HG02642 (cell line): ENCODE data around the gene SET.
A peak's percentile ranks its signal among the peaks of the same experiment; 100 is the strongest.
"Not testable (repeated sequence)": the region's sequence is repeated elsewhere in the genome, so short reads cannot be mapped to it uniquely, and the experiment has no call there.

Source experiments
- ATAC-seq: cut with Tn5 transposase; IDR thresholded peaks from one replicate; pipeline ENCODE4 v1.9.1; 2021; ENCODE audit warnings: mild to moderate bottlenecking; ENCODE audit not compliant: unreplicated experiment, poor library complexity

The SET gene, protein sequence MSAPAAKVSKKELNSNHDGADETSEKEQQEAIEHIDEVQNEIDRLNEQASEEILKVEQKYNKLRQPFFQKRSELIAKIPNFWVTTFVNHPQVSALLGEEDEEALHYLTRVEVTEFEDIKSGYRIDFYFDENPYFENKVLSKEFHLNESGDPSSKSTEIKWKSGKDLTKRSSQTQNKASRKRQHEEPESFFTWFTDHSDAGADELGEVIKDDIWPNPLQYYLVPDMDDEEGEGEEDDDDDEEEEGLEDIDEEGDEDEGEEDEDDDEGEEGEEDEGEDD

DNA sequence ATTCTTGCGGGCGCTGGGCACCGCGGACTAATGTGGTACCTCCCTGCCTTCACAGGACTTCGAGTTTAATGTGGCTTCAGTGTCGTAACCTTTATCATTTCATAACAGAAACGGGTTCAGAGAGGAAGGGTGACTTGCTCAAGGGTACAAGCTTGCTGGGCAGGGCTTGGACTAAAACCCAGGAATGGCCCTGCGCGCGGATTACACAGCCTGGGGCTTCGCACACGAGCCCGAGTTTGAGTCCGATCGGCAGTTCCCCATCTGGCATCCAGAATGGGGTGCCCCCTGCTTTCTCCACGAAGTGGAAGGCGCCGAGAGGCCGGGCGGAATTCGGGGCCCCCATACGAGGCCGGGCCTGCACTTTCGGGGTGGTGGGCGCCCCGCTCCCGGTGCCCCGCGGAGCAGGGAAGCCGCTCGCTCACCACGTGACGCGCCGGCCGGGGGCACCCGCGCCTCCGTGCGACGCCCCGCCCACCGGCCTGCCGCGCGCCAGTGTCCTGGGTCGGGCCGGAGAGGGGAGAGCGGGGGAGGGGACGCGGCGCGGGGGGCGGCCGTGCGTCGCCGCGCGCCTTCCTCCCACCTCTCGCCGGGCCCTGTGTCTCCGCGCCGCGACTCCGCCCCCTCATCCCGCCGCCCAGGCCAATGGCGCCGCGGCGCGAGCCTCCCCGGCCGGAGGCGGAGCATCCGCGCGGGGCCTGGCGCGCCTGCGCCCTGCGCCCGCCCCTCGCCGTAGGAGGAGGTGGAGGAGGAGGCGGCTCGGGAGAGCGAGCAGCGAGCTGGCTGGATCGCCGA lies at the start of gene SET:
SET (plus strand) TSS at position 722 of the 792 bp plus-strand sequence. CDS start 361 bp downstream, outside the sequence.
- ATAC-seq: peak; percentile 76

DNA sequence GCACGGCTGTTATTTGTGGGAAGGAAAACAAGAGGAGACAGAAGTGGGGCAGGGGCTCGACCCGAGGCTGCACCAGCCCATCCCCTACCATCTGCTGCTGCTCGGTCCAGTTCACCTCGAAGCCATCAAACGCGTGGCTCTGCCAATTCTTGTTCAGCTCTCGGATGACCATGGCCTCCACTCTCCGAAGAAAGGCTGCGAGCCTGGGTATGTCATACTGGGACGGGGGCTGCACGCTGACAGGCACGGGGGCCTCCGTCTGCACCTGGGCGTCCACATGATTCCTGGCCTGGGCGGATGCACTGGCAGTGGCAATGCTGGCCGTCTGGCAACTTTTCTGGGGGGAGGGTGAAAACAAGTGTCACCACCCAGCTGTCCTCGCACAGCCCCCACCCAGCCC lies 48.4 kb upstream of the SET start:
- no peak for ATAC-seq

DNA sequence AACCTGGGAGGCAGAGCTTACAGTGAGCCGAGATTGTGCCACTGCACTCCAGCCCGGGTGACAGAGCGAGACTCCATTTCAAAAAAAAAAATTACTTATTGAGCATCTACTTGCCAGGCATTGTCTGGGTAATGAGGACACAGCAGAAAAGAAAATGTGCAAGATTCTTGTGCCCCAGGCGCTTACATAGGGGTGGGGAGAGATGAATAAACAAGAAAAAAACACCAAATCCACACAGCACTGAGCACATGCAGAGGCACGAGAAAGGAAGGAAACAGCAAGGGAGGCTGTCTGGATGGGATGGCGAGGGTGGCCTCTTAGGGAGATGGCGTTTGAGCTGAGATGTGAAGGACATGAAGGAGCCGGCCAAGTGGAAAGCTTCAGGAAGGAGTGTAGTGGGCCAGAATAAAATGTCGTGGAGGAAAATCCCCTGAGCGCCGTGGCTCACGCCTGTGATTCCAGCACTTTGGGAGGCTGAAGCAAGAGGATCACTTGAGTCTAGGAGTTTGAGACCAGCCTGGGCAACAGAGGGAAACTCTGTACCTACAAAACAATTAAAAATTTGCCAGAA lies 46.3 kb upstream of the SET start:
- no peak for ATAC-seq

DNA sequence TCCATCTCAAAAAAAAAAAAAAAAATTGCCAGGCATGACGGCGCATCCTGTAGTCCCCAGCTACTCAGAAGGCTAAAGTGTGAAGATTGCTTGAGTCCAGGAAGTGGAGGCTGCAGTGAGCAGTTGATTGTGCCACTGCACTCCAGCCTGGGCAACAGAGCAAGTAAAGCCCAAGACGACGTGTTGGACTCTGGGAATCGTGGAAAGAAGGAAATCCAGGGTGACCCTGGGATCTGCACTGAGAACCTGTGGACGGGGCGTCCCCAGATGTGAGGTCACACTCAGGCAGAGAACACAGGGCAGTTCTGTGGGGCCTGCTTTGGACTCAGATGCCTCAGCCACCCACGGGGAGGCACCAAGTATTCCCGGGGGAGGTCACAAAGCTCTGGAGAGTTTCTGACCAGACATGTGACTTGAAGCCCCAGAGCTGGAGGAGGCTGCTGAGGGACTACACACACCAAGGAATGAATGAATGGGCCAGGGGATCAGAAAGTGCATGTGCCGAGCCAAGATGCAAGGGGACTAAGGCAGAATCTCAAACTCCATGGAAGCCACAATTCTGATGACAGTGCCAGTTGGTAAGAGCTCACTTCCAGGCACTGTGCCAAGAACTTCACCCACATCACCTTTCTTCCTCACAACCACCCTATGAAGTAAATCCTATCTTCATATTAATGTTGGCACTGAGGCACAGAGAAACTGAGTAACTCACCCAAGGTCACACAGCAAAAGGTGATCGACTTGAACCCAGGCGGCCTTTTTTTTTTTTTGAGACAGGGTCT lies 45.3 kb upstream of the SET start:
- peak; percentile 73 for ATAC-seq

DNA sequence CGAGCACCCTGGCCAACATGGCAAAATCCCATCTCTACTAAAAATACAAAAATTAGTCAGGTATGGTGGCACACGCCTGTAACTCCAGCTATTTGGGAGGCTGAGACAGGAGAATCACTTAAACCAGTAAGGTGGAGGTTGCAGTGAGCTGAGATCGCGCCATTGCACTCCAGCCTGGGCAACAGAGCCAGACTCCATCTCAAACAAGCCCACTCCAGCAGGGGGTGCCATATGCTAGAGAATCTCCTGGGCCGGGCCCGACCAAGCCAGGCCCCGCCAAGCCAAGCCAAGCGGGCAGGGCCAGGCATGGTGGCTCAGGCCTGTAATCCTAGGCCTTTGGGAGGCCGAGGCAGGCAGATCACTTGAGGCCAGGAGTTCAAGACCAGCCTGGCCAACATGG lies 40.8 kb upstream of the SET start:
- not testable (repeated sequence) for ATAC-seq

DNA sequence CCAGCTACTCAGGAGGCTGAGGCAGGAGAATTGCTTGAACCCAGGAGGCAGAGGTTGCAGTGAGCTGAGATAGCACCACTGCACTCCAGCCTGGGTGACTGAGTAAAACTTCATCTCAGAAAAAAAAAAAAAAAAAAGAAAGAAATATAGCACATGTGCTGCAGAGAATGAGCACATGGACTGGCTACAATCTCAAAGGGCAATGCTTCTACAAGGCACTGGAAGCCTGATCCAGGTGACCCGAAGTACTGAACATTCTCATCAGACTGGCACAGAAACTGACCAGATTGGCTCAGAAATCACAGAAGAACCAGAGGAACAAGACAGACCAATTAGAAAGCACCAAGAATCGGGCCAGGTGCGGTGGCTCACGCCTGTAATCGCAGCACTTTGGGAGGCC lies 37.2 kb upstream of the SET start:
- ATAC-seq: no peak

DNA sequence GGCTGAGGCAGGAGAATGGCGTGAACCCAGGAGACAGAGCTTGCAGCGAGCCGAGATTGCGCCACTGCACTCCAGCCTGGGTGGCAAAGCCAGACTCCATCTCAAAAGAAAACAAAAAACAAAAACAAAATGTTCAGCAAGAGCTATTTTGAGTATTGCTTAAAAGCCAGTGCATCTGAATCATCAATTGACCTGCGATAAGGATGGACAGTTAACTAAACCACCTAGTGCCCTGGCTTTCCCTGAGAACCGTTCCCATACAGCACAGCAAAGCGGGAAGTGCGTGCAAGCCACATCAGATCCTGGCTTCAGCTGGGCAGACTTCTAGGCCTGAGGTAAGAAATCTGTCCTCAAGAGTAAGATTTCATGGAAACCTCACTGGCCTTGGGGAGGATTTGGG lies 35.1 kb upstream of the SET start:
- no peak for ATAC-seq

DNA sequence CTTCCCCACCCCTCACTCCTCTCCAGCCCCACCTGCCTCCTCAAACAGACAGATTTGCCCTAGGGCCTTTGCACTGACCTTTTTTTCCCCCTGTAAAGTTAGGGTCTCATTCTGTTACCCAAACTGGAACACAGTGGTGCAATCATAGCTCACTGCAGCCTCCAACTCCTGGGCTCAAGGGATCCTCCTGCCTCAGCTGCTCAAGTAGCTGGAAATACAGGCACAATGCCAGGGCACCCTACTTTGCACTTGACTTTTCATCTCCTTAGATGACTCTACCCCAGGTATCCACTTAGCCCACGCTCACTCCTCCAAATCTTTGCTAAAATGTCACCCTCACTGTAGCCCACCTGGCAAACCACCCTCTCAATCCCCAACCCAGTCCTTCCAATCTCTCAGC lies 34.5 kb upstream of the SET start:
- ATAC-seq: no peak

DNA sequence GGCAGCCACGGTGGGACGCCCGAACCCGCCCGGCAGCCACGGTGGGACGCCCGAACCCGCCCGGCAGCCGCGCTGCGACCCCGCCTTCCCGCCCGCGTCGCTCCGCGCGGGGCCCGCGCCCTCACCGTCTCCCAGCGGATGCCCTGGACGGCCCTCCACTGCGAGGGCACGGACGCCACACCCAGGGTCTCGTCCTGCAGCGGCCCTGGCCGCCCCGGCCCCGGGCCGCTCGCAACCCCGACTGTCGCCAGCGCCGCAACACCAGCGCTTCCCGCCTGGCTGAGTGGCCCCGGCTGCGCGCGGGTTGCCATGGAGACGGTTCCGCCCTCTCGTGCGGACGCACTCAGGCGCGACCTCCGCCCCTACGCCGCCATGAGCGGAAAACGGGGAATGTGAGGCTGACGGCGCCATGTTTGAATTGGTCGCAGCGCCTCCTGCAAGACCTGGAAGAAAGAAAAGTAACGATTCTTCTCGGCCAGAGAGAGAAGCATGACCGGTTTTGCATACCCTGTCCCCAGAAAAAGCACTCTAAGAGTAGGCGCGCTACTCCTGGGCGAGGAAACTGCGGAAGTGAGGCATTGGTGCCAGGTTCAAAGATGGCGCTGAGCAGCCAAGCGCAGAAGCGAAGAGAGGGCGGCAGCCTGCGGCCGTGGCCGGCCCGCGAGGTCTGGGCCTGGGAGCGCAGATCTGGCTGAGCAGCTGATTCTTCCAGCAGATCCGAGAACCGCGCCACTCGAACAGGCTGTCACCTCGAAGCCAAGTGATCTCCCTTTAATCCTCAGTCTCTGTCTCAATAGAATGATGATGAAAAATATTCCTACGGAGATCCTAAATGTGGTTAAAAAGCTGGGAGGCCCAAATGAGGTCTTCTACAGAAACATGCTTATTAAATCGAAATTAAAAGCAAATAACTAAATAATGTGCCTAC lies 32.3 kb upstream of the SET start, which contains the start of gene DYNC2I2:
DYNC2I2 (minus strand) TSS at position 432 of the 928 bp plus-strand sequence; CDS start at position 311, 121 bp downstream.
- peak; percentile 79 for ATAC-seq

DNA sequence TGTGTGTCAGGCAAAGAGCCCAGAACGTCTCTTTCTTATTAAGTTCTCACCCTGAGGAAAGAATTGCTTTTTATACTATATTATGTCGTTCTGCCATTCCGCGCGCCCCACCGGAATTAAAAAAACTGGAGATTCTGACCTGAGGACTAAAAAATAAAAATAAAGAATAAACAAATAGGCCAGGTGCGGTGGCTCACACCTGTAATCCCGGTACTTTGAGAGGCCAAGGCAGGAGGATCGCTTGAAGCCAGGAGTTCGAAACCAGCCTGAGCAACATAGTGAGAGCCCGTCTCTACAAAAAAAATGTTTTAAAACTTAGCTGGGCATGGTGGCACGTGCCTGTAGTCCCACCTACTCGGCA lies 31.7 kb upstream of the SET start:
- ATAC-seq: no peak

DNA sequence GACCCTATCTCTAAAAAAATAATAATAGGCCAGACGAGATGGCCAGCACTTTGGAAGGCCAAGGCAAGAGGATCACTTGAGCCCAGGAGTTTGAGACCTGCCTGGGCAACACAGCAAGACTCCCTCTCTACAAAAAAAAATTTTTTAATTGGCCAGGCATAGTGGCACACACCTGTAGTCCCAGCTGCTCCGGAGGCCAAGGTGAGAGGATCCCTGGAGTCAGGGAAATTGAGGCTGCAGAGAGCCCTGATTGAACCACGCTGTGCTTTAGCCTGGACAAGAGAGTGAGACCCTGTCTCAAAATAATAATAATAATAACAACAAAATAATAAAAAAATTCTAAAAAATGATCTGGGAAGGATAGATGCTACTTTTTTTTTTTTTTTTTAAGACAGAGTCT lies 31.2 kb upstream of the SET start:
- ATAC-seq: no peak

DNA sequence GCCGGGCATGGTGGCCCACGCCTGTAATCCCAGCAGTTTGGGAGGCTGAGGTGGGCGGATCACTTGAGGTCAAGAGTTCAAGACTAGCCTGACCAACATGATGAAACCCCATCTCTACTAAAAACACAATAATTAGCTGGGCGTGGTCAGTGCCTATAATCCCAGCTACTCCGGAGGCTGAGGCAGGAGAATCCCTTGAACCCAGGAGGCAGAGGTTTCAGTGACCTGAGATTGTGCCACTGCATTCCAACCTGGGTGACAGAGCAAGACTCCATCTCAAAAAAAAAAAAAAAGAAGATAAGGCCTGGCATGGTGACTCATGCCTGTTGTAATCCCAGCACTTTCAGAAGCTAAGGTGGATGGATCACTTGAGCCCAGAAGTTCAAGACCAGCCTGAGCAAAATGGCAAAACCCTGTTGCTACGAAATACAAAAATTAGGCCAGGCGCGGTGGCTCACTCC lies 22.5 kb upstream of the SET start:
- ATAC-seq: not testable (repeated sequence)

DNA sequence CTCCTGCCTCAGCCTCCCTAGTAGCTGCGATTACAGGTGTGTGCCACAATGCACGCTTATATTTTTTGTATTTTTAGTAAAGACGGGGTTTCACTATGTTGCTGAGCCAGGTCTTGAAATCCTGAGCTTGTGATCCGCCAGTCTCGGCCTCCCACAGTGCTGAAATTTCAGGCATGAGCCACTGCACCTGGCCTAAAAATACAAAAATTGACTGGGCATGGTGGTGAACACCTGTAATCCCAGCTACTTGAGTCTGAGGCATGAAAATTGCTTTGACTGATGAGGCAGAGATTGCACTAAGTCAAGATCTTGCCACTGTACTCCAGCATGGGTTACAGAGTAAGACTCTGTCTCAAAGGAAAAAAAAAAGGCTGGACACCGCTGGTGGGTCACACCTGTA lies 19.2 kb upstream of the SET start:
- ATAC-seq: no peak

DNA sequence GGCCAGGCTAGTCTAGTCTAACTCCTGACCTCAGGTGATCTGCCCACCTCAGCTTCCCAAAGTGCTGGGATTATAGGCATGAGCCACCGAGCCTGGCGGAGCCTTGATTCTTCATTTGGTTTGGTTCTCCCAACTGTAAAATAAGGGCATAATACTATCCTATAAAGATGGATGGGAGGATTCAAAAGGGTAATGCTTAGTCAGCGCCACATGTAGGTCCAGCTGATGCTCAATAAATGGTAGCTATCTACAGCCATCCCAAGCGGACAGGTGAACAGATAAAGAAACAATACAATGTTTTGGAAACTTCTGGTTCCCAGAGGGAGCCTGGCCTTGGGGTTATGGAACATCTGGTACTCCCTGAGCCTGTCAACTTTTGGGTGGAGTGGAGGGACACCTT lies 13.6 kb upstream of the SET start:
- no peak for ATAC-seq

DNA sequence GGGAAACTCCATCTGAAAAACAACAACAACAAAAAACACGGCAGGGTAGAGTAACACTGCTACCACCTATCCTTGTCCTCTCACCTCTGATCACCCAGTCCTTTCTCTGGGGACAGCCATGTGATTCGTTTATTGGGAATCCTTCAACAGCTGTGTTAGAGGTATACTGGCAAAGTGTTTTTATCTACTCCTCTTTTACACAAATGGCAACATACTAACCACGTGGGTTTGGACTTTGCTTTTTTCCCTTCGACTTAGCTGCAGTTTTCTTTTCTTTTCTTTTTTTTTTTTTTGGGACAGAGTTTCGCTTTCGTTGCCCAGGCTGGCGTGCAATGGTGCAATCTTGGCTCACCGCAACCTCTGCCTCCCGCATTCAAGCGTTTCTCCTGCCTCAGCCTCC lies 11.2 kb upstream of the SET start:
- ATAC-seq: no peak

DNA sequence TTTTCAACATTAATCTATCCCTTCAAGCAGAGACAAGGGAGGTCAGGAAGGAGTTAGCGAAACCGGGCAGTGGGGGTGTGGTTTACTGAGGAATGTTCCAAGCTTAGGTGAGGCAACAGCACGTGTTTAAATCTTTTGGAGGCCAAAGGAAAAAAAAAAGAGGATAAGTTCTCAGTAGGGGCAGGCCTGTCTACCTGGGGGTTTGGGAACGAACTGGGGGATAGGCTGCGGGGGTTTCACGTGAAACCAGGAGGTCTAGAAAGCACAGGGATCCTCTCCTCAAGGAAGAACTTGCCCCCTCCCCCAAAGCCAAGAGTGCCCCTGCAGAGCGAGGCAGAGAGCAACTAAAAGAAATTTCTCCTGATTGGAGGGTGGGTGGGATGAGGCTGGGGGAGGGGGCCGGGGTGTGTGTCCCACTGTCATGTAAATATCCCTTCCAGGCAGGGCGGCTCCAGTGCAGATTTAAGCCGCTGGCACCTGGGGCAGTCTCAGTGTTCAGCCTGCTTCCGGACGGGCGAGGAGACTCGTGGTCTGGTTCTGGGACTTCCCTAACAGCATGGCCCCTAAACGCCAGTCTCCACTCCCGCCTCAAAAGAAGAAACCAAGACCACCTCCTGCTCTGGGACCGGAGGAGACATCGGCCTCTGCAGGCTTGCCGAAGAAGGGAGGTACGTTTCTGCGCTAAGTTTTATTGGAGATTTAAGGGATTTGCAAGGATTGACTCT lies 5.5 kb upstream of the SET start:
- ATAC-seq: peak; percentile 34

DNA sequence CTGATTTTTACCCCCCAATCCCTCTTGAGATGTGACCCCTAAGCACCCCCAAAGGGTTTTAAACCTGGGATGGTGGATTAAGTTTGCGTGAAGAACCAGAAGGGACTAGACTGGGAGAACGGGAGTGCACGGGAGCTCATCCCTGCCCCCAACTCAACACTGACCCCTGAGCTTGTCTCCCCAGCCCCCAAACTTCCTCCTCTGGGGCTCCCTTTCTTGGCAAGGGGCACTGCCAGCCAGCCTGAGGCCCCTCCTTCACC lies 5.0 kb upstream of the SET start:
- no peak for ATAC-seq

DNA sequence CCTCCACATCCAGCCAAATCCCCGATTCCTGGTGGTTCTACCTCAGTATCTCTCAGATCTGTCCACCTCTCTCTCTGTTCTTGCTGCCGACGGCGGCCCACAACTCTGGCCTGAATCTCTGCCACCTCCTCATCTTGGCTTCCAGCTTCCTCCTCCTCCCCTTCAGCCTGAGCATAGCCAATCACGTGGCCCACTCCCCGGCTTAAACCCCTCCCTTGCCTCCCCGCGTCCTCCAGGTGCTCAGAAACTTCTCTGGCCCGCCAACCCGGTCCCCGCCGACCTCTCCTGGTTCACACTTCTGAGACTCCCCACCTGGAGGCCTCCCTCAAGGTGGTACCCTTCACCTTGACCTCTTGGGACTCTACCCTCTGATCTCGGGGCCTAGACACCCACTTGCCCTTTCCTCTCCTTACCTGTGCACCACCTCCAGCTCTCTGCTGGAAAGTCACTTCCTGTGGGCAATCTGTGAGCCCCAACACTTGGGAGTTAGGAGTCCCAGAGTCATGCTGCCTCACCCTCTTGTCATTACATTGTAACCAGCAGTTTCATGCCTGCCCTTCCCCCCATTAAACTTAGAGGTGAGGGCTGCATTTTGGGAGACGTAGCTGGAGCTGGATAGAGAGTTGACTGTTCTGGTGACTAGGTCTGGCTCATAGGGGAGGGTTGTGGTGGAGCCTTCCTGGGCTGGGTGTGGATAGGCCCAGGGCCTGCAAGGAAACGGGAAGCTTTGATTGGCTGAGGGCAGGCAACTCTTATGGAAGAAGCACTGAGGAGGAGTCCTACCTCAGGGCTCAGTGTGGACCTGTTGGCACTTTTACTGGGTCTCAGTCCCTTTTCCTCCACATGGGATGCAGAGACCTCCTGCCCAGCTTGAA lies 4.5 kb upstream of the SET start:
- ATAC-seq: peak; percentile 30
